K562 (cell line): ENCODE measurements around the gene HSPE1. TPM values are rescaled to one million over a fixed set of nuclear protein-coding genes. Genes with fewer than 3 reads are reported as not detected.

ENCODE experiments used
- ARID2 ChIP-seq: fragments of 450-650 bp; IDR thresholded peaks from 2 replicates; pipeline ENCODE4 v1.6.1; 2017; ENCODE audit warnings: antibody characterized with exemption, mild to moderate bottlenecking
- CBFA2T3 ChIP-seq: fragments of 450-650 bp; IDR thresholded peaks from 2 replicates; pipeline ENCODE4 v1.6.1; 2017
- CREB3 ChIP-seq: fragments of 450-650 bp; conservative IDR thresholded peaks from 2 replicates; pipeline ENCODE4 v1.6.1; 2016; ENCODE audit warnings: missing genetic modification characterization, low read depth, mild to moderate bottlenecking, missing compliant biosample characterization, moderate library complexity
- CUX1 ChIP-seq: fragments of 200-800 bp; sonication (Bioruptor generic); IDR thresholded peaks from 2 replicates; pipeline ENCODE4 v1.6.1; 2016; ENCODE audit warnings: missing genetic modification characterization, missing compliant biosample characterization
- HNRNPUL1 ChIP-seq: fragments of 200-400 bp; formaldehyde crosslinking; IDR thresholded peaks from 2 replicates; pipeline ENCODE4 v1.6.1; 2017; ENCODE audit warnings: low read length
- LEF1 ChIP-seq: fragments of 450-650 bp; IDR thresholded peaks from 2 replicates; pipeline ENCODE4 v1.6.1; 2016; ENCODE audit warnings: mild to moderate bottlenecking
- MEIS2 ChIP-seq: fragments of 450-650 bp; IDR thresholded peaks from 2 replicates; pipeline ENCODE4 v1.6.1; 2014; ENCODE audit warnings: mild to moderate bottlenecking; ENCODE audit not compliant: partially characterized antibody
- MTA3 ChIP-seq: fragments of 450-650 bp; formaldehyde crosslinking; IDR thresholded peaks from 2 replicates; pipeline ENCODE4 v1.6.1; 2017; ENCODE audit warnings: mild to moderate bottlenecking, borderline replicate concordance
- TCF3 ChIP-seq: sonication (generic); formaldehyde crosslinking; IDR thresholded peaks from 2 replicates; pipeline ENCODE4 v1.4.0; 2020; ENCODE audit warnings: mild to moderate bottlenecking, missing genetic modification reagents
- TEAD4 ChIP-seq, 2 experiments: sonication (generic) in 1 of 2; formaldehyde crosslinking in 1 of 2; IDR thresholded peaks; 2 replicates each; pipeline versions ENCODE4 v1.6.1 to v1.8.0; 2012 to 2022; ENCODE audit warnings: borderline replicate concordance in 1 of 2, inconsistent platforms in 1 of 2, low read length in 1 of 2, mild to moderate bottlenecking in 1 of 2, missing genetic modification reagents in 1 of 2
- USF1 ChIP-seq: sonication (generic); formaldehyde crosslinking; IDR thresholded peaks from 2 replicates; pipeline ENCODE4 v1.9.0; 2022; ENCODE audit warnings: mild to moderate bottlenecking, missing genetic modification reagents
- ZBTB17 ChIP-seq: fragments of 450-650 bp; formaldehyde crosslinking; IDR thresholded peaks from 2 replicates; pipeline ENCODE4 v1.4.0; 2020; ENCODE audit warnings: mild to moderate bottlenecking
- ZNF134 ChIP-seq: fragments of 250-450 bp; sonication (Bioruptor Pico); conservative IDR thresholded peaks from 2 replicates; pipeline ENCODE4 v1.4.0; 2020
- ZNF143 ChIP-seq: sonication (generic); formaldehyde crosslinking; IDR thresholded peaks from 2 replicates; pipeline ENCODE4 v1.9.0; 2022; ENCODE audit warnings: mild to moderate bottlenecking, missing genetic modification reagents
- polyA plus RNA-seq, 8 experiments: library from polyadenylated mRNA; depleted of rRNA in 4 of 8; stranded (reverse) in 5 of 8; unstranded in 3 of 8; fragments of >200 nt; fragmentation: Nextera tagmentation in 2 of 8; fragmentation: Illumina TruSeq in 1 of 8; extraction: Ambion mirVana in 2 of 8; extraction: Trizol in 1 of 8; gene quantifications; 2 replicates each; pipeline versions ENCODE4 v1.2.1 to v1.2.3, GENCODE V29; 2011 to 2014; ENCODE audit warnings: inconsistent platforms in 1 of 8, missing spikeins in 1 of 8
- total RNA-seq, 7 experiments: library from RNA; depleted of rRNA in 6 of 7; stranded (reverse); fragments of >200 nt in 6 of 7; fragmentation: Illumina TruSeq in 2 of 7; extraction: Trizol in 2 of 7; gene quantifications; 2 replicates each; pipeline versions ENCODE4 v1.2.1 to v1.2.3, GENCODE V29; 2011 to 2021; ENCODE audit warnings: low replicate concordance in 1 of 7
- TF ChIP-seq, protein P1 (sequence below): fragments of 250-450 bp; sonication (Bioruptor Pico); IDR thresholded peaks from 2 replicates; pipeline ENCODE4 v1.6.1; 2021; ENCODE audit warnings: mild to moderate bottlenecking
- TF ChIP-seq, protein P2 (sequence below): sonication (generic); formaldehyde crosslinking; IDR thresholded peaks from 2 replicates; pipeline ENCODE4 v1.8.1; 2023; ENCODE audit warnings: mild to moderate bottlenecking, missing genetic modification reagents

HSPE1 gene
- total and polyA plus RNA-seq, 9 of the 15 experiments (the other 6 are each of a cell fraction or from before 2014, with no cell fraction given), result 223 to 1,007 (median 612) TPM

DNA sequence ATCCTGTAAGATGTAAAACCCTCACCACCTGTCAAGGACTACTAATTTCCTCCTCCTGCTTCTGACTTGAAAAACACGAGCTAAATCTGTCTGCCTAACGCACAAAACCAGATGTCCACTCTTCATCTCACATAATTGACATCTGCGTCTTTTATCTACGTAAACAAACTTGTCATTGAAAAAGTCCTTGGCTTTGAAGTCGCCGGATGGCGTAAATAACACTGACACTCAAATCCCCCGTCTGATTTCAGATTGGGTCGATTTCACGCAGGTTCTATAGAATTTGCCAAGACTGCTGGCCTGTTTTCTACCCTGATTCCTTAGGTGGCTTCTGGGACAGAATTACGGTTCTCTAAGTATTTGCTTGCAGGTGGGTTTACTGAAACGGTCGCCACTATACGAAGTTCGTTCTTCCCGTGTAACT lies 15.1 kb downstream of the HSPE1 start (continued):
- 0 out of 2 replicates have a peak, but pooled peaks have one; percentile 39 for TF ChIP-seq CUX1 (CRISPR knock-in tag)
- TF ChIP-seq ZBTB17 (CRISPR knock-in tag), result no peak
- TF ChIP-seq HNRNPUL1, result no peak
- TF ChIP-seq TEAD4 (IDR thresholded peaks at IDR 0.05; ENCODE audit: low read length), result 0 out of 2 replicates have a peak, but pooled peaks have one; percentile 8
- no peak for TF ChIP-seq TEAD4 (CRISPR knock-in tag; IDR thresholded peaks at IDR 0.05; ENCODE audit: borderline replicate concordance)
- peak; percentile 61 for TF ChIP-seq CBFA2T3
- TF ChIP-seq, protein P1, sequence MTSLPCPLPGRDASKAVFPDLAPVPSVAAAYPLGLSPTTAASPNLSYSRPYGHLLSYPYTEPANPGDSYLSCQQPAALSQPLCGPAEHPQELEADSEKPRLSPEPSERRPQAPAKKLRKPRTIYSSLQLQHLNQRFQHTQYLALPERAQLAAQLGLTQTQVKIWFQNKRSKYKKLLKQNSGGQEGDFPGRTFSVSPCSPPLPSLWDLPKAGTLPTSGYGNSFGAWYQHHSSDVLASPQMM, result no peak
- TF ChIP-seq ZNF143, result no peak
- TF ChIP-seq ZNF134 (CRISPR knock-in tag), result no peak
- TF ChIP-seq, protein P2, sequence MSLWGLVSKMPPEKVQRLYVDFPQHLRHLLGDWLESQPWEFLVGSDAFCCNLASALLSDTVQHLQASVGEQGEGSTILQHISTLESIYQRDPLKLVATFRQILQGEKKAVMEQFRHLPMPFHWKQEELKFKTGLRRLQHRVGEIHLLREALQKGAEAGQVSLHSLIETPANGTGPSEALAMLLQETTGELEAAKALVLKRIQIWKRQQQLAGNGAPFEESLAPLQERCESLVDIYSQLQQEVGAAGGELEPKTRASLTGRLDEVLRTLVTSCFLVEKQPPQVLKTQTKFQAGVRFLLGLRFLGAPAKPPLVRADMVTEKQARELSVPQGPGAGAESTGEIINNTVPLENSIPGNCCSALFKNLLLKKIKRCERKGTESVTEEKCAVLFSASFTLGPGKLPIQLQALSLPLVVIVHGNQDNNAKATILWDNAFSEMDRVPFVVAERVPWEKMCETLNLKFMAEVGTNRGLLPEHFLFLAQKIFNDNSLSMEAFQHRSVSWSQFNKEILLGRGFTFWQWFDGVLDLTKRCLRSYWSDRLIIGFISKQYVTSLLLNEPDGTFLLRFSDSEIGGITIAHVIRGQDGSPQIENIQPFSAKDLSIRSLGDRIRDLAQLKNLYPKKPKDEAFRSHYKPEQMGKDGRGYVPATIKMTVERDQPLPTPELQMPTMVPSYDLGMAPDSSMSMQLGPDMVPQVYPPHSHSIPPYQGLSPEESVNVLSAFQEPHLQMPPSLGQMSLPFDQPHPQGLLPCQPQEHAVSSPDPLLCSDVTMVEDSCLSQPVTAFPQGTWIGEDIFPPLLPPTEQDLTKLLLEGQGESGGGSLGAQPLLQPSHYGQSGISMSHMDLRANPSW (CRISPR knock-in tag), result no peak
- no peak for TF ChIP-seq ARID2
- TF ChIP-seq USF1 (CRISPR knock-in tag), result no peak
- no peak for TF ChIP-seq MTA3
- TF ChIP-seq MEIS2, result peak; percentile 68
- TF ChIP-seq LEF1, result peak; percentile 74
- TF ChIP-seq CREB3 (tag), result 0 out of 2 replicates have a peak, but pooled peaks have one; percentile 26
- TF ChIP-seq TCF3 (CRISPR knock-in tag), result peak; percentile 8; the same call in 1 of the 2 replicates
- TF ChIP-seq, all 486 proteins: peak for 13
